SK-N-SH (cell line): ENCODE data around the gene ADIPOR2. TPM values are rescaled to one million over a fixed set of nuclear protein-coding genes. Genes with fewer than 3 reads are reported as not detected.

ENCODE experiments used
- CTCF ChIA-PET: fragments of 300-600, 350-600 bp; formaldehyde crosslinking; extraction: SDS; loops from one replicate; lab custom pipeline; 2021; lab: Yijun Ruan, JAX
- POLR2A ChIA-PET: fragments of 350-600 bp; sonication (Branson Sonifier 250); formaldehyde crosslinking; extraction: SDS; loops from one replicate; lab custom pipeline; 2020; ENCODE audit warnings: antibody characterized with exemption, inconsistent platforms; lab: Yijun Ruan, JAX
- DNase-seq: peaks from one replicate; pipeline ENCODE4 v3.0.0; 2012
- H2AFZ ChIP-seq: fragments of 200-600 bp; sonication (generic); 2 replicates; pipeline ENCODE4 v1.8.1; 2016; ENCODE audit warnings: antibody characterized with exemption, mild to moderate bottlenecking, low read depth
- H3F3A ChIP-seq: fragments of 200-600 bp; sonication (generic); replicated peaks from 2 replicates; pipeline ENCODE3; 2016; ENCODE audit warnings: antibody characterized with exemption, mild to moderate bottlenecking; ENCODE audit not compliant: insufficient read depth
- H3K27ac ChIP-seq, 2 experiments: fragments of 200-500 bp in 1 of 2; fragments of 200-600 bp in 1 of 2; sonication (Bioruptor generic) in 1 of 2; sonication (generic), shearing (Covaris generic) in 1 of 2; 2 replicates each; pipeline versions ENCODE4 v1.5.1 to v1.6.1; 2014 to 2016; ENCODE audit warnings: low read depth in 2 of 2, inconsistent platforms in 1 of 2, low read length in 1 of 2, mild to moderate bottlenecking in 1 of 2, mixed read lengths in 1 of 2
- H3K27me3 ChIP-seq: fragments of 200-600 bp; sonication (generic), shearing (Covaris generic); 2 replicates; pipeline ENCODE4 v1.6.1; 2016; ENCODE audit warnings: mixed run types; ENCODE audit not compliant: insufficient read depth
- H3K36me3 ChIP-seq, 2 experiments: fragments of 200-500 bp in 1 of 2; fragments of 200-600 bp in 1 of 2; sonication (Bioruptor generic) in 1 of 2; sonication (generic) in 1 of 2; replicated peaks in 1 of 2; 2 replicates each; pipeline versions ENCODE3 to v1.5.1; 2014 to 2016; ENCODE audit warnings: low read length in 1 of 2, mild to moderate bottlenecking in 1 of 2; ENCODE audit not compliant: insufficient read depth in 2 of 2, control insufficient read depth in 1 of 2
- H3K4me1 ChIP-seq, 2 experiments: fragments of 200-500 bp in 1 of 2; fragments of 200-600 bp in 1 of 2; sonication (Bioruptor generic) in 1 of 2; sonication (generic), shearing (Covaris generic) in 1 of 2; 2 replicates each; pipeline versions ENCODE4 v1.5.1 to v1.6.1; 2014 to 2016; ENCODE audit warnings: low read depth in 1 of 2, low read length in 1 of 2, mixed run types in 1 of 2; ENCODE audit not compliant: insufficient read depth in 2 of 2, control insufficient read depth in 1 of 2
- H3K4me2 ChIP-seq: fragments of 200-600 bp; sonication (generic), shearing (Covaris generic); 2 replicates; pipeline ENCODE4 v1.6.1; 2017; ENCODE audit warnings: mixed run types
- H3K4me3 ChIP-seq, 2 experiments: fragments of 200-500 bp in 1 of 2; fragments of 200-600 bp in 1 of 2; sonication (Bioruptor generic) in 1 of 2; sonication (generic), shearing (Covaris generic) in 1 of 2; 2 replicates each; pipeline versions ENCODE4 v1.5.1 to v1.8.1; 2014 to 2016; ENCODE audit warnings: low read depth in 2 of 2, inconsistent platforms in 1 of 2, low read length in 1 of 2, mild to moderate bottlenecking in 1 of 2, mixed read lengths in 1 of 2, moderate library complexity in 1 of 2
- H3K79me2 ChIP-seq: fragments of 200-600 bp; sonication (generic); 2 replicates; pipeline ENCODE4 v1.8.1; 2017; ENCODE audit warnings: mild to moderate bottlenecking; ENCODE audit not compliant: insufficient read depth
- H3K9ac ChIP-seq: fragments of 200-600 bp; sonication (generic); 2 replicates; pipeline ENCODE4 v1.6.1; 2017; ENCODE audit warnings: mixed run types
- H3K9me2 ChIP-seq: fragments of 200-600 bp; sonication (generic); 2 replicates; pipeline ENCODE4 v1.6.1; 2017; ENCODE audit warnings: mixed run types
- H3K9me3 ChIP-seq: fragments of 200-600 bp; sonication (generic); 2 replicates; pipeline ENCODE4 v1.6.1; 2017; ENCODE audit warnings: mixed run types, mild to moderate bottlenecking, moderate library complexity
- H4K20me1 ChIP-seq: fragments of 200-600 bp; sonication (generic); 2 replicates; pipeline ENCODE4 v1.6.1; 2017; ENCODE audit warnings: mild to moderate bottlenecking, mixed run types; ENCODE audit not compliant: insufficient read depth
- EZH2phosphoT487 ChIP-seq: fragments of 200-600 bp; sonication (generic); IDR thresholded peaks from 2 replicates; pipeline ENCODE4 v1.6.1; 2017; ENCODE audit warnings: low read depth, mixed run types, mild to moderate bottlenecking, antibody characterized with exemption, moderate library complexity, borderline replicate concordance
- GATA2 ChIP-seq: sonication (generic); formaldehyde crosslinking; IDR thresholded peaks from 2 replicates; pipeline ENCODE4 v1.5.0; 2020; ENCODE audit warnings: mild to moderate bottlenecking, missing genetic modification reagents
- MXI1 ChIP-seq: IDR thresholded peaks from 2 replicates; pipeline ENCODE4 v1.6.1; 2012; ENCODE audit warnings: mild to moderate bottlenecking, low read depth, low read length, improper control_type of control experiment
- POLR2AphosphoS5 ChIP-seq: IDR thresholded peaks from 2 replicates; pipeline ENCODE4 v1.6.1; 2012; ENCODE audit warnings: low read depth, low read length
- RXRA ChIP-seq: IDR thresholded peaks from 2 replicates; pipeline ENCODE4 v1.4.0; 2012; ENCODE audit warnings: low read depth, mild to moderate bottlenecking, borderline replicate concordance
- TAF1 ChIP-seq: IDR thresholded peaks from 2 replicates; pipeline ENCODE4 v1.6.1; 2012; ENCODE audit warnings: low read depth, mild to moderate bottlenecking, low read length, moderate library complexity, borderline replicate concordance
- WGBS: methylation state at CpG from one replicate; pipeline ENCODE4 v1.1.6; 2017; ENCODE audit warnings: low lambda C conversion rate; 5-methylcytosine and 5-hydroxymethylcytosine counted together
- polyA plus RNA-seq, 3 experiments: library from polyadenylated mRNA; depleted of rRNA; stranded (reverse); fragments of >200 nt; gene quantifications; 2 replicates each; pipeline ENCODE4 v1.2.3, GENCODE V29; 2012
- TF ChIP-seq, protein P1 (sequence below): IDR thresholded peaks from 2 replicates; pipeline ENCODE4 v1.6.1; 2012; ENCODE audit warnings: mild to moderate bottlenecking, low read depth, low read length, moderate library complexity
- TF ChIP-seq, protein P2 (sequence below): IDR thresholded peaks from 2 replicates; pipeline ENCODE4; 2012
- TF ChIP-seq, protein P3 (sequence below): IDR thresholded peaks from 2 replicates; pipeline ENCODE4 v1.4.0; 2012; ENCODE audit warnings: low read depth
- TF ChIP-seq, protein P4 (sequence below): IDR thresholded peaks from 2 replicates; pipeline ENCODE4 v1.4.0; 2012; ENCODE audit warnings: low read depth, borderline replicate concordance
- TF ChIP-seq, protein P5 (sequence below): IDR thresholded peaks from 2 replicates; pipeline ENCODE4 v1.4.0; 2012; ENCODE audit warnings: low read depth, borderline replicate concordance

ADIPOR2 gene
- polyA plus RNA-seq, 1 of the 3 experiments (the other 2 are of a cell fraction) = 17.1 TPM

DNA sequence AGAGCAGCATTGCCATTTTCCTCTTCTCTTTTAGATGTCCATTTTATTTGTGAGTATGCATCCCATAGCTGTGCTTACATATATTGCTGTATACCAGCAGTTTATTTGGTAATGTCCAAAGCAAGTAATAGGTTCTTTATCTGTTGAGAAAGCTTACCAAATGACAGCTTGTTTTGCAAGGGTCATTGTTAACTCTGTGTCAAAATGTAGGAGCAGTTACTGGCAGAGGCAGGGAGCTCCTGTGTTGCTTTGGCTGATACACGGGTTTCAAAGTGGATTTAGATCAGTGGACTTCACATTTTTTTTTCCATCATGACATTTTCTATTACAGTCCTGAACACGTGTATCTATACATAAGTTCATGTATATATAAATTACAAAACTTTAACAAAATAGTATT, 91.3 kb downstream of the ADIPOR2 start:
- no peaks in the 10 kb centered on the region for H3K9me2 ChIP-seq
- POLR2A ChIA-PET = no interaction called here

DNA sequence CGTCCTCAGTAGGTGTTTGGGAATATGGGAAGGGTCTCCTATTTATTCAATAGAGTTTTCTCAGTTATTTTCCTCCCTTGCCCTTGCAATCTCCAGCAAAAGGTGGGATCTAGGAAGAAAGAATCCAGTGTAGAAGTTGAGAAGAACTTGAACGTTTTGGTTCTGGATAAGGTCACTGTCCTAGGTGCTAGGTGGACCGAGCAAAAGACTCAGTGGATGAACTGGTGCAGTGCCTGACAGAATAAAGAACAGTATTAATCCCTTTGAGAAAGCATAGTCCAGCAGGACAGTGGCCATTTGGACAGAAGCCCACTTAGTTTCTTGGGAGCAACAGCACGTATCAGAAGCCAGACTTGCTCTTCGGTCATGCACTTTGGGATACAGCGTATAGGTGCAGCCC, 96.8 kb downstream of the ADIPOR2 start:
- no peak overlapping the region for H3K27ac ChIP-seq
- no peaks in the 10 kb centered on the region for H3K27me3 ChIP-seq
- H3K79me2 ChIP-seq = no peaks in the 10 kb centered on the region
- H3K9ac ChIP-seq = no peak overlapping the region
- CTCF ChIA-PET = interaction anchor here (1.3 to 9.0 kb wide), 3 partner anchors 135 to 155 kb away, joined by 3 to 605 read pairs (median 17); no protein-coding TSS in a partner anchor
- 93% methylated on average over 6 of the region's 6 CpGs for WGBS
- H2AFZ ChIP-seq = no peak overlapping the region
- no peak overlapping the region for H3K4me3 ChIP-seq
- H3K9me2 ChIP-seq = no peaks in the 10 kb centered on the region
- no peak for DNase-seq
- no peaks in the 10 kb centered on the region for H3K9me3 ChIP-seq
- POLR2A ChIA-PET = no interaction called here
- peaks cover 10% of the 10 kb centered on the region for H3F3A ChIP-seq
- no peak overlapping the region for H3K4me2 ChIP-seq
- peaks cover 6 to 31% of the 10 kb centered on the region in 2 experiments for H3K36me3 ChIP-seq
- no peaks in the 10 kb centered on the region for H4K20me1 ChIP-seq
- peaks cover 0 to 3% of the 10 kb centered on the region in 2 experiments; a peak in 1 of 4 replicates for H3K4me1 ChIP-seq
- TF ChIP-seq, protein P1, sequence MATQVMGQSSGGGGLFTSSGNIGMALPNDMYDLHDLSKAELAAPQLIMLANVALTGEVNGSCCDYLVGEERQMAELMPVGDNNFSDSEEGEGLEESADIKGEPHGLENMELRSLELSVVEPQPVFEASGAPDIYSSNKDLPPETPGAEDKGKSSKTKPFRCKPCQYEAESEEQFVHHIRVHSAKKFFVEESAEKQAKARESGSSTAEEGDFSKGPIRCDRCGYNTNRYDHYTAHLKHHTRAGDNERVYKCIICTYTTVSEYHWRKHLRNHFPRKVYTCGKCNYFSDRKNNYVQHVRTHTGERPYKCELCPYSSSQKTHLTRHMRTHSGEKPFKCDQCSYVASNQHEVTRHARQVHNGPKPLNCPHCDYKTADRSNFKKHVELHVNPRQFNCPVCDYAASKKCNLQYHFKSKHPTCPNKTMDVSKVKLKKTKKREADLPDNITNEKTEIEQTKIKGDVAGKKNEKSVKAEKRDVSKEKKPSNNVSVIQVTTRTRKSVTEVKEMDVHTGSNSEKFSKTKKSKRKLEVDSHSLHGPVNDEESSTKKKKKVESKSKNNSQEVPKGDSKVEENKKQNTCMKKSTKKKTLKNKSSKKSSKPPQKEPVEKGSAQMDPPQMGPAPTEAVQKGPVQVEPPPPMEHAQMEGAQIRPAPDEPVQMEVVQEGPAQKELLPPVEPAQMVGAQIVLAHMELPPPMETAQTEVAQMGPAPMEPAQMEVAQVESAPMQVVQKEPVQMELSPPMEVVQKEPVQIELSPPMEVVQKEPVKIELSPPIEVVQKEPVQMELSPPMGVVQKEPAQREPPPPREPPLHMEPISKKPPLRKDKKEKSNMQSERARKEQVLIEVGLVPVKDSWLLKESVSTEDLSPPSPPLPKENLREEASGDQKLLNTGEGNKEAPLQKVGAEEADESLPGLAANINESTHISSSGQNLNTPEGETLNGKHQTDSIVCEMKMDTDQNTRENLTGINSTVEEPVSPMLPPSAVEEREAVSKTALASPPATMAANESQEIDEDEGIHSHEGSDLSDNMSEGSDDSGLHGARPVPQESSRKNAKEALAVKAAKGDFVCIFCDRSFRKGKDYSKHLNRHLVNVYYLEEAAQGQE = no peak
- TF ChIP-seq, protein P2, sequence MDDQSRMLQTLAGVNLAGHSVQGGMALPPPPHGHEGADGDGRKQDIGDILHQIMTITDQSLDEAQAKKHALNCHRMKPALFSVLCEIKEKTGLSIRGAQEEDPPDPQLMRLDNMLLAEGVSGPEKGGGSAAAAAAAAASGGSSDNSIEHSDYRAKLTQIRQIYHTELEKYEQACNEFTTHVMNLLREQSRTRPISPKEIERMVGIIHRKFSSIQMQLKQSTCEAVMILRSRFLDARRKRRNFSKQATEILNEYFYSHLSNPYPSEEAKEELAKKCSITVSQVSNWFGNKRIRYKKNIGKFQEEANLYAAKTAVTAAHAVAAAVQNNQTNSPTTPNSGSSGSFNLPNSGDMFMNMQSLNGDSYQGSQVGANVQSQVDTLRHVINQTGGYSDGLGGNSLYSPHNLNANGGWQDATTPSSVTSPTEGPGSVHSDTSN = no peak
- TF ChIP-seq, protein P3, sequence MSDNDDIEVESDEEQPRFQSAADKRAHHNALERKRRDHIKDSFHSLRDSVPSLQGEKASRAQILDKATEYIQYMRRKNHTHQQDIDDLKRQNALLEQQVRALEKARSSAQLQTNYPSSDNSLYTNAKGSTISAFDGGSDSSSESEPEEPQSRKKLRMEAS = no peak
- TF ChIP-seq, protein P4, sequence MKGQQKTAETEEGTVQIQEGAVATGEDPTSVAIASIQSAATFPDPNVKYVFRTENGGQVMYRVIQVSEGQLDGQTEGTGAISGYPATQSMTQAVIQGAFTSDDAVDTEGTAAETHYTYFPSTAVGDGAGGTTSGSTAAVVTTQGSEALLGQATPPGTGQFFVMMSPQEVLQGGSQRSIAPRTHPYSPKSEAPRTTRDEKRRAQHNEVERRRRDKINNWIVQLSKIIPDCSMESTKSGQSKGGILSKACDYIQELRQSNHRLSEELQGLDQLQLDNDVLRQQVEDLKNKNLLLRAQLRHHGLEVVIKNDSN = no peak
- TF ChIP-seq, protein P5, sequence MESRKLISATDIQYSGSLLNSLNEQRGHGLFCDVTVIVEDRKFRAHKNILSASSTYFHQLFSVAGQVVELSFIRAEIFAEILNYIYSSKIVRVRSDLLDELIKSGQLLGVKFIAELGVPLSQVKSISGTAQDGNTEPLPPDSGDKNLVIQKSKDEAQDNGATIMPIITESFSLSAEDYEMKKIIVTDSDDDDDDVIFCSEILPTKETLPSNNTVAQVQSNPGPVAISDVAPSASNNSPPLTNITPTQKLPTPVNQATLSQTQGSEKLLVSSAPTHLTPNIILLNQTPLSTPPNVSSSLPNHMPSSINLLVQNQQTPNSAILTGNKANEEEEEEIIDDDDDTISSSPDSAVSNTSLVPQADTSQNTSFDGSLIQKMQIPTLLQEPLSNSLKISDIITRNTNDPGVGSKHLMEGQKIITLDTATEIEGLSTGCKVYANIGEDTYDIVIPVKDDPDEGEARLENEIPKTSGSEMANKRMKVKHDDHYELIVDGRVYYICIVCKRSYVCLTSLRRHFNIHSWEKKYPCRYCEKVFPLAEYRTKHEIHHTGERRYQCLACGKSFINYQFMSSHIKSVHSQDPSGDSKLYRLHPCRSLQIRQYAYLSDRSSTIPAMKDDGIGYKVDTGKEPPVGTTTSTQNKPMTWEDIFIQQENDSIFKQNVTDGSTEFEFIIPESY = no peak

More for the DNA sequence above, 91.3 kb downstream of the ADIPOR2 start:
- TF ChIP-seq EZH2phosphoT487 (no peak), GATA2 (CRISPR knock-in tag) (no peak), POLR2AphosphoS5 (no peak), TAF1 (no peak), MXI1 (no peak), RXRA (no peak)
- TF ChIP-seq, protein P2 = no peak
- TF ChIP-seq, protein P1 = no peak
- WGBS = 84% methylated on average over 2 of the region's 2 CpGs
- Histone ChIP-seq H3F3A (peaks cover 21% of the 10 kb centered on the region), H2AFZ (no peak overlapping the region), H3K27me3 (no peaks in the 10 kb centered on the region), H3K9me3 (no peaks in the 10 kb centered on the region), H3K4me1 (peaks cover 2 to 27% of the 10 kb centered on the region in 2 experiments; a peak in 2 of 4 replicates), H3K4me2 (no peak overlapping the region), H3K79me2 (peaks cover 5% of the 10 kb centered on the region; the same call in 1 of the 2 replicates), H3K27ac (no peak overlapping the region), H4K20me1 (no peaks in the 10 kb centered on the region), H3K9ac (no peak overlapping the region), H3K4me3 (no peak overlapping the region), H3K36me3 (peaks cover 9 to 44% of the 10 kb centered on the region in 2 experiments)
- CTCF ChIA-PET = interaction anchor here (1.0 to 3.4 kb wide), 4 partner anchors 9 to 158 kb away, joined by 3 to 26 read pairs (median 18); no protein-coding TSS in a partner anchor
- no peak for DNase-seq
